SK-N-SH treated with all-trans-retinoic acid at 6 μM for 48 hours (cell line): ENCODE results near the gene PCSK1.

Experiments
- ISL1 ChIP-seq: fragments of 250-450 bp; sonication (Bioruptor Pico); IDR thresholded peaks from 2 replicates; pipeline ENCODE4 v2.1.2; 2022; ENCODE audit warnings: mild to moderate bottlenecking, moderate library complexity
- RARB ChIP-seq: fragments of 250-450 bp; sonication (Bioruptor Pico); IDR thresholded peaks from 2 replicates; pipeline ENCODE4 v1.8.0; 2021; ENCODE audit warnings: mild to moderate bottlenecking, moderate library complexity
- TF ChIP-seq, protein P1 (sequence below): fragments of 250-450 bp; sonication (Bioruptor Pico); IDR thresholded peaks from 2 replicates; pipeline ENCODE4 v1.8.0; 2020; ENCODE audit warnings: mild to moderate bottlenecking, moderate library complexity, borderline replicate concordance

DNA sequence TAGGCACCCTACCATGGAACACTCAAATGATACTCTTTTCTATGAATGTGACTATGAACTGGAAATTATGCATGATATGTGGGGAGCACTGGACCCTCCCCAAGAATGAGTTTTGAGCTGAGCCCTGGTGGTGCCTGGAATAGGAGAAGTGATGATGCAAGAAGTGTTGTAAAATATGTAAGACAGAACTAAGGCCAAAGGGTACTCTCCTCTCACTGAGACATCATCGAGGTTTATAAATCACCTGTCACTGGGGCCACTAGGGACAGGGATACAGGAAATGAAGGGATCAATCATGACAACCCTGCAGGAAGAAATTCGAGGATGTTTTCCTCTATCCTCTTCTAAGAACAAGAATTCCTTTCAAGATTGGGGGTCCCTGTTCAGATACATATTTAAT is 45.4 kb downstream of the PCSK1 start:
- TF ChIP-seq RARB (no peak), ISL1 (CRISPR knock-in tag) (no peak)
- TF ChIP-seq, protein P1, sequence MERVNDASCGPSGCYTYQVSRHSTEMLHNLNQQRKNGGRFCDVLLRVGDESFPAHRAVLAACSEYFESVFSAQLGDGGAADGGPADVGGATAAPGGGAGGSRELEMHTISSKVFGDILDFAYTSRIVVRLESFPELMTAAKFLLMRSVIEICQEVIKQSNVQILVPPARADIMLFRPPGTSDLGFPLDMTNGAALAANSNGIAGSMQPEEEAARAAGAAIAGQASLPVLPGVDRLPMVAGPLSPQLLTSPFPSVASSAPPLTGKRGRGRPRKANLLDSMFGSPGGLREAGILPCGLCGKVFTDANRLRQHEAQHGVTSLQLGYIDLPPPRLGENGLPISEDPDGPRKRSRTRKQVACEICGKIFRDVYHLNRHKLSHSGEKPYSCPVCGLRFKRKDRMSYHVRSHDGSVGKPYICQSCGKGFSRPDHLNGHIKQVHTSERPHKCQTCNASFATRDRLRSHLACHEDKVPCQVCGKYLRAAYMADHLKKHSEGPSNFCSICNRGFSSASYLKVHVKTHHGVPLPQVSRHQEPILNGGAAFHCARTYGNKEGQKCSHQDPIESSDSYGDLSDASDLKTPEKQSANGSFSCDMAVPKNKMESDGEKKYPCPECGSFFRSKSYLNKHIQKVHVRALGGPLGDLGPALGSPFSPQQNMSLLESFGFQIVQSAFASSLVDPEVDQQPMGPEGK (CRISPR knock-in tag), result no peak
